Tibial artery (tissue), 4 donors: Measurements from ENCODE around the gene CHEK2.
A peak's percentile ranks its signal among the peaks of the same experiment; 100 is the strongest.

ENCODE experiments used
- DNase-seq, 2 donors: peaks; one replicate each; pipeline ENCODE4 v3.0.0-alpha.2; 2019
- H3K27ac ChIP-seq, 2 donors: fragments of 200-600 bp; sonication (generic) in 1 of 2; 1 replicate in 1 of 2; 2 replicates in 1 of 2; pipeline ENCODE4 v1.5.1; 2018 to 2019; ENCODE audit warnings: mild to moderate bottlenecking in 1 of 2
- H3K27me3 ChIP-seq, 2 donors: fragments of 200-600 bp; sonication (generic) in 1 of 2; one replicate each; pipeline versions ENCODE4 v1.5.1 to v1.6.0; 2016 to 2019
- H3K36me3 ChIP-seq, 3 donors: fragments of 200-600 bp; sonication (generic) in 2 of 3; one replicate each; pipeline ENCODE4 v1.5.1; 2016 to 2019; ENCODE audit warnings: mild to moderate bottlenecking in 2 of 3
- H3K4me1 ChIP-seq, 4 donors: fragments of 200-600 bp; sonication (generic) in 2 of 4; 1 replicate in 3 of 4; 2 replicates in 1 of 4; pipeline ENCODE4 v1.5.1; 2016 to 2019
- H3K4me3 ChIP-seq, 2 donors: fragments of 200-600 bp; sonication (generic) in 1 of 2; 1 replicate in 1 of 2; 2 replicates in 1 of 2; pipeline ENCODE4 v1.5.1; 2018 to 2019; ENCODE audit warnings: mild to moderate bottlenecking in 2 of 2
- H3K9me3 ChIP-seq, 3 donors: fragments of 200-600 bp; sonication (generic) in 1 of 3; one replicate each; pipeline ENCODE4 v1.5.1; 2016 to 2019
- CTCF ChIP-seq, 2 experiments: fragments of 200-600 bp in 1 of 2; fragments of 450-650 bp in 1 of 2; IDR thresholded peaks; one replicate each; pipeline ENCODE4 v1.5.1; 2017 to 2019; ENCODE audit warnings: antibody characterized with exemption in 2 of 2, mild to moderate bottlenecking in 1 of 2, moderate library complexity in 1 of 2
- intact Hi-C: fragments of 100-400 bp; cut with DNase I; formaldehyde crosslinking; loops from one replicate; pipeline ENCODE4 v1.15.0; 2023; ENCODE audit warnings: low total_unique reads

CHEK2 gene

GRCh38 chr22:28741785-28742561 is at the start of gene CHEK2, which contains the start of gene HSCB:
CHEK2 (minus strand) TSS chr22:28741820; CDS start chr22:28734721, 7,099 bp downstream.
HSCB (plus strand) TSS chr22:28742039; CDS start chr22:28742096, 57 bp downstream.
- no peak for TF ChIP-seq CTCF (IDR thresholded peaks at IDR 0.05)
- intact Hi-C loops: loop anchor here (10.0 kb wide), 2 partner anchors 53 to 57 kb away; no protein-coding TSS in a partner anchor
- Histone ChIP-seq H3K4me3 (peak within 1 kb of the TSS; percentile 73 to 99), H3K9me3 (no peaks in the 10 kb centered on the region), H3K27ac (peak within 1 kb of the TSS; percentile 97 to 100), H3K27me3 (no peaks in the 10 kb centered on the region), H3K36me3 (peaks cover 5 to 35% (median 33%) of the 10 kb centered on the region in 3 donors), H3K4me1 (peaks cover 0 to 13% (median 11%) of the 10 kb centered on the region in 4 donors)
- peak; percentile 99 for DNase-seq

GRCh38 chr22:28791124-28791523 is 49.5 kb upstream of the CHEK2 start:
- DNase-seq: no peak
- Histone ChIP-seq H3K4me1 (peaks cover 0 to 16% (median 8%) of the 10 kb centered on the region in 4 donors), H3K9me3 (no peaks in the 10 kb centered on the region), H3K36me3 (peaks cover 29 to 74% (median 52%) of the 10 kb centered on the region in 3 donors), H3K4me3 (no peak overlapping the region), H3K27me3 (no peaks in the 10 kb centered on the region), H3K27ac (no peak overlapping the region)
- intact Hi-C loops: loop anchor here (10.0 kb wide), 1 partner anchor 46 kb away; the partner anchor contains the start of genes CHEK2 and HSCB
- no peak for TF ChIP-seq CTCF (IDR thresholded peaks at IDR 0.05)

GRCh38 chr22:28788601-28789000 is 47.0 kb upstream of the CHEK2 start:
- Histone ChIP-seq H3K27ac (no peak overlapping the region), H3K4me3 (no peak overlapping the region), H3K36me3 (peaks cover 29 to 74% (median 51%) of the 10 kb centered on the region in 3 donors), H3K4me1 (no peaks in the 10 kb centered on the region), H3K27me3 (no peaks in the 10 kb centered on the region), H3K9me3 (no peaks in the 10 kb centered on the region)
- intact Hi-C loops: no loop called here
- no peak for TF ChIP-seq CTCF (IDR thresholded peaks at IDR 0.05)
- no peak for DNase-seq

- Histone ChIP-seq H3K27ac (no peak overlapping the region), H3K27me3 (no peaks in the 10 kb centered on the region), H3K4me1 (peaks cover 0 to 15% (median under 1%) of the 10 kb centered on the region in 4 donors), H3K9me3 (no peaks in the 10 kb centered on the region), H3K4me3 (no peak overlapping the region), H3K36me3 (peaks cover 49 to 78% (median 63%) of the 10 kb centered on the region in 3 donors)
- no peak for DNase-seq
- TF ChIP-seq CTCF (IDR thresholded peaks at IDR 0.05): no peak
- intact Hi-C loops: no loop called here
Observed at GRCh38 chr22:28783786-28784671, 42.4 kb upstream of the CHEK2 start.

- no peak for TF ChIP-seq CTCF (IDR thresholded peaks at IDR 0.05)
- no peak for DNase-seq
- intact Hi-C loops: no loop called here
- H3K27me3 ChIP-seq: no peaks in the 10 kb centered on the region
- H3K36me3 ChIP-seq: peaks cover 42 to 73% (median 51%) of the 10 kb centered on the region in 3 donors
- H3K27ac ChIP-seq: no peak overlapping the region
- H3K4me1 ChIP-seq: peaks cover 0 to 34% (median 9%) of the 10 kb centered on the region in 4 donors
- H3K9me3 ChIP-seq: no peaks in the 10 kb centered on the region
- no peak overlapping the region for H3K4me3 ChIP-seq
Observed at GRCh38 chr22:28780296-28780695, 38.7 kb upstream of the CHEK2 start.
